GM18511 (cell line): ENCODE data around the gene C19orf53.

Source experiments
- ATAC-seq: cut with Tn5 transposase; IDR thresholded peaks from one replicate; pipeline ENCODE4 v1.9.1; 2021; ENCODE audit warnings: mild to moderate bottlenecking, moderate library complexity; ENCODE audit not compliant: unreplicated experiment

C19orf53 gene

GRCh38 chr19:13825489-13826441, 51.5 kb downstream of the C19orf53 start:
- no peak for ATAC-seq

- ATAC-seq, result no peak
These were observed 52.5 kb downstream of the C19orf53 start for GRCh38 chr19:13826652-13827235.

GRCh38 chr19:13827656-13828055, 53.4 kb downstream of the C19orf53 start:
- ATAC-seq, result no peak
